ENCODE results near the gene CDH10. TPM values are rescaled to one million over a fixed set of nuclear protein-coding genes. Genes with fewer than 3 reads are reported as not detected.

CDH10 gene
- total RNA-seq, 1 donor from 2014 or later: not detected

- H3K27me3 ChIP-seq (ENCODE audit: low read depth): no peaks in the 10 kb centered on the region
- intact Hi-C loops (cut with micrococcal nuclease): no loop called here
- no peak for TF ChIP-seq CTCF (IDR thresholded peaks at IDR 0.05; ENCODE audit: borderline replicate concordance)
- H3K27ac ChIP-seq (replicated peaks): no peak overlapping the region
- H3K4me1 ChIP-seq: no peaks in the 10 kb centered on the region
- H3K36me3 ChIP-seq: no peaks in the 10 kb centered on the region
- no peak overlapping the region for H3K4me3 ChIP-seq
- no peak for DNase-seq
- H3K9me3 ChIP-seq (replicated peaks): no peaks in the 10 kb centered on the region
These were observed 97.6 kb downstream of the CDH10 start for GRCh38 chr5:24547132-24547531.

- Histone ChIP-seq H3K36me3 (no peaks in the 10 kb centered on the region), H3K4me1 (no peaks in the 10 kb centered on the region), H3K9me3 (replicated peaks) (no peaks in the 10 kb centered on the region), H3K27ac (replicated peaks) (no peak overlapping the region), H3K27me3 (ENCODE audit: low read depth) (no peaks in the 10 kb centered on the region), H3K4me3 (no peak overlapping the region)
- DNase-seq: no peak
- no peak for TF ChIP-seq CTCF (IDR thresholded peaks at IDR 0.05; ENCODE audit: borderline replicate concordance)
- intact Hi-C loops (cut with micrococcal nuclease): no loop called here
These were observed 105.2 kb downstream of the CDH10 start for GRCh38 chr5:24539613-24540012.

GRCh38 chr5:24538346-24538745 lies 106.4 kb downstream of the CDH10 start:
- no peak for DNase-seq
- intact Hi-C loops (cut with micrococcal nuclease): no loop called here
- Histone ChIP-seq H3K36me3 (no peaks in the 10 kb centered on the region), H3K4me1 (no peaks in the 10 kb centered on the region), H3K9me3 (replicated peaks) (no peaks in the 10 kb centered on the region), H3K4me3 (no peak overlapping the region), H3K27me3 (ENCODE audit: low read depth) (no peaks in the 10 kb centered on the region), H3K27ac (replicated peaks) (no peak overlapping the region)
- no peak for TF ChIP-seq CTCF (IDR thresholded peaks at IDR 0.05; ENCODE audit: borderline replicate concordance)

- H3K9me3 ChIP-seq (replicated peaks): no peaks in the 10 kb centered on the region
- no peak for DNase-seq
- intact Hi-C loops (cut with micrococcal nuclease): no loop called here
- TF ChIP-seq CTCF (IDR thresholded peaks at IDR 0.05; ENCODE audit: borderline replicate concordance): no peak
- no peaks in the 10 kb centered on the region for H3K4me1 ChIP-seq
- no peak overlapping the region for H3K27ac ChIP-seq (replicated peaks)
- H3K27me3 ChIP-seq (ENCODE audit: low read depth): no peaks in the 10 kb centered on the region
- H3K4me3 ChIP-seq: no peak overlapping the region
- no peaks in the 10 kb centered on the region for H3K36me3 ChIP-seq
These were observed 109.1 kb downstream of the CDH10 start for GRCh38 chr5:24535646-24536045.

GRCh38 chr5:24530906-24531305 lies 113.9 kb downstream of the CDH10 start:
- Histone ChIP-seq H3K9me3 (replicated peaks) (no peaks in the 10 kb centered on the region), H3K36me3 (no peaks in the 10 kb centered on the region), H3K4me1 (no peaks in the 10 kb centered on the region), H3K27ac (replicated peaks) (no peak overlapping the region), H3K27me3 (ENCODE audit: low read depth) (no peaks in the 10 kb centered on the region), H3K4me3 (no peak overlapping the region)
- DNase-seq: no peak
- intact Hi-C loops (cut with micrococcal nuclease): no loop called here
- TF ChIP-seq CTCF (IDR thresholded peaks at IDR 0.05; ENCODE audit: borderline replicate concordance): no peak

GRCh38 chr5:24525414-24525813 lies 119.4 kb downstream of the CDH10 start:
- Histone ChIP-seq H3K27ac (replicated peaks) (no peak overlapping the region), H3K36me3 (no peaks in the 10 kb centered on the region), H3K4me1 (no peaks in the 10 kb centered on the region), H3K9me3 (replicated peaks) (no peaks in the 10 kb centered on the region), H3K27me3 (ENCODE audit: low read depth) (no peaks in the 10 kb centered on the region), H3K4me3 (no peak overlapping the region)
- no peak for DNase-seq
- intact Hi-C loops (cut with micrococcal nuclease): no loop called here
- TF ChIP-seq CTCF (IDR thresholded peaks at IDR 0.05; ENCODE audit: borderline replicate concordance): no peak

Data from left ventricle myocardium inferior (tissue), 1 donor.